GM10266 (cell line): ENCODE measurements around the gene ARHGAP18.

Source experiments
- DNase-seq: peaks from one replicate; pipeline ENCODE4 v3.0.0; 2012; ENCODE audit errors: extremely low spot score
- TF ChIP-seq, protein P1 (sequence below): IDR thresholded peaks from 2 replicates; pipeline ENCODE4 v1.5.1; 2012; ENCODE audit warnings: mild to moderate bottlenecking, low read depth; ENCODE audit not compliant: control insufficient read depth, insufficient read depth; ENCODE audit errors: missing control alignments

ARHGAP18 gene

GRCh38 chr6:129620234-129620610 lies 89.8 kb downstream of the ARHGAP18 start:
- TF ChIP-seq, protein P1, sequence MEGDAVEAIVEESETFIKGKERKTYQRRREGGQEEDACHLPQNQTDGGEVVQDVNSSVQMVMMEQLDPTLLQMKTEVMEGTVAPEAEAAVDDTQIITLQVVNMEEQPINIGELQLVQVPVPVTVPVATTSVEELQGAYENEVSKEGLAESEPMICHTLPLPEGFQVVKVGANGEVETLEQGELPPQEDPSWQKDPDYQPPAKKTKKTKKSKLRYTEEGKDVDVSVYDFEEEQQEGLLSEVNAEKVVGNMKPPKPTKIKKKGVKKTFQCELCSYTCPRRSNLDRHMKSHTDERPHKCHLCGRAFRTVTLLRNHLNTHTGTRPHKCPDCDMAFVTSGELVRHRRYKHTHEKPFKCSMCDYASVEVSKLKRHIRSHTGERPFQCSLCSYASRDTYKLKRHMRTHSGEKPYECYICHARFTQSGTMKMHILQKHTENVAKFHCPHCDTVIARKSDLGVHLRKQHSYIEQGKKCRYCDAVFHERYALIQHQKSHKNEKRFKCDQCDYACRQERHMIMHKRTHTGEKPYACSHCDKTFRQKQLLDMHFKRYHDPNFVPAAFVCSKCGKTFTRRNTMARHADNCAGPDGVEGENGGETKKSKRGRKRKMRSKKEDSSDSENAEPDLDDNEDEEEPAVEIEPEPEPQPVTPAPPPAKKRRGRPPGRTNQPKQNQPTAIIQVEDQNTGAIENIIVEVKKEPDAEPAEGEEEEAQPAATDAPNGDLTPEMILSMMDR = no peak
- DNase-seq = no peak

GRCh38 chr6:129619579-129620233 lies 90.3 kb downstream of the ARHGAP18 start:
- peak; percentile 8 for DNase-seq

GRCh38 chr6:129617986-129618385 lies 92.0 kb downstream of the ARHGAP18 start:
- no peak for DNase-seq
- TF ChIP-seq, protein P1 = no peak

More at GRCh38 chr6:129619579-129620233, 90.3 kb downstream of the ARHGAP18 start:
- TF ChIP-seq, protein P1 = no peak

- TF ChIP-seq, protein P1 = no peak
- no peak for DNase-seq
Observed at GRCh38 chr6:129615496-129615895, 94.5 kb downstream of the ARHGAP18 start.

GRCh38 chr6:129615020-129615419 lies 95.0 kb downstream of the ARHGAP18 start:
- DNase-seq = no peak
- TF ChIP-seq, protein P1 = no peak

DNA sequence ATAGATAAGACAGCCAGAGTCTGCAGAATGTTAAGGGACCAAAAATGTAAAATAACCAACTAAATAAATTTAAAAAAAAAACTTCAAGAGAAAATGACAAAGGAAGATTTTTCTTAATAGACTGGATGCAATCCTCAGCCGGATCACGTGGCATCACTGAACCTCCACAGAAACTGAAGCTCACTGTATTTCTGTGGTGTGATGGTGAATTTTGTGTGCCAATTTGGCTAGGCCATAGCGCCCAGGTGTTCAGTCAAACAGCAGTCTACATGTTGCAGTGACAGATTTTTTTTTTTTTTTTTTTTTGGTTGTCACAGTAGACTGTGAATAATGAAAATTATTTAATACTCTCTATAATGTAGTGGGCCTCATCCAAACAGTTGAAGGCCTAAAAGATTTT lies 95.5 kb downstream of the ARHGAP18 start:
- DNase-seq = no peak
- TF ChIP-seq, protein P1 = no peak

- DNase-seq = no peak
- TF ChIP-seq, protein P1 = no peak
Observed at GRCh38 chr6:129612440-129612839, 97.5 kb downstream of the ARHGAP18 start.
